DMS153 treated with DMSO at 0.1 percent for 48 hours (cell line): ENCODE data around the gene TRIM67.

ENCODE experiments used
- DNase-seq: peaks from one replicate; lab custom pipeline; 2025; ENCODE audit not compliant: unreplicated experiment; lab: John Stamatoyannopoulos, UW

TRIM67 gene

GRCh38 chr1:231182317-231182716, 20.5 kb downstream of the TRIM67 start:
- DNase-seq: no peak

DNA sequence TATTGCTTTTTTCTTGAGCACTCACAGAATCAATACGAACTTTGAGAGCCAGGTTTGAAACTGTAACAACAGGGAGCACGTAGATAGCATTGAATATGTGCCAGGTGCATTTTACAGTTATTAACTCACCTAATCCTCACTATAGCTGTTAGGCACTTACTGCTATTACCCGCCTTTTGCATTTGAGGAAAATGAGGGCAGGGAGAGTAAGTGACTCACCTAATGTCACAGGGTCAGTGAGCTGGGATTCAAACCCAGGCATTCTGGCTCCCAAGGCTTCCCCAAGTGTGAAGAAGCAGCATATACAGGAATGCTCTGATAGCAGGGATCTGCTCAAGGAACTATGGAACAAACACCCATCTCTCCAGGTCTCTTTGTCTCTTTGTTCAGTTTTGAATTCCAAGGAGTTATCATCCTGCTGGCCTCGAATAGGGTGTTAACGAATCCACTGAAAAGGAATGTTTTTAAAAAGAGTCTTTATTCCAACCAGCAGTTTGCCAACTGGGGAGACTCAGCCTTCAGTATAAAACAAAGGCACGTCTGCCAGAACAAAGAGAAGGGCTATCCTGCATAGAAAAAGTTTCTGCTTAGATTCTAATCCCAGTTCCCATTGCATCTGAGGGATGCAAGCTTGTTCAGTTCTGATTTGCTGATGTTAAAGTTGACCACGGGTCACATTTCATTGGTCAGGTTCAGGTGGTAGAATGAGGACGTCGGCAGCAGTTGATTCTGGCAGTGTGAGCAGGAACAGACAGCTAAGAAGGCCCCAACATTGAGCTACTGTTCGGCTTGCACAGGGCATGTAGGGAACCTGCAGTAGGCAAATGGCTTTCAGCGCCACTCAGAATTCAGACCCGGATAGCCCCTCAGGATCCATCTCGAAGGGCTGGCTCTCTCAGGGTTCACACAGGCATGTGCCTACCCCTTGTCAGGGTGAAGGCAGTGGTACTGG, 22.1 kb downstream of the TRIM67 start:
- DNase-seq: no peak

GRCh38 chr1:231184891-231185290, 23.0 kb downstream of the TRIM67 start:
- DNase-seq: no peak

DNA sequence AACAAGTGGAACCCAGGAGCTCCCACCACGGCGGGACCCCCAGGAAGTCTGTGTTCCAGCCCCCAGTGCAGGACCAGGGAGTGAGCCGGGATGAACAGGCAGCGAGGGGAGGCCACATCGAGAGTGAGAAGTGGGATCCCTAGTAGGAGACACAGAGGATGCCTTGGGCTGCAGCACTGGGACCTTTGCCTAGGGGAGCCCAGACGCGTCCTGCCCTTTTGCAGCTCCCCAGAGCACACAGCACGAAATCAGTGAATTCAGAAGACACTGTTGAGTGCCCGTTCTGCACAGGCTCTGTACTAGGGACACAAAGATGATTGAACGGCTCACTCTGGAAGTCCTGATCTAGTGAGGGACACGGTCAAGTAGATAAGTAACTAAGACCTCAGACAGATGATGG, 23.5 kb downstream of the TRIM67 start:
- no peak for DNase-seq

DNA sequence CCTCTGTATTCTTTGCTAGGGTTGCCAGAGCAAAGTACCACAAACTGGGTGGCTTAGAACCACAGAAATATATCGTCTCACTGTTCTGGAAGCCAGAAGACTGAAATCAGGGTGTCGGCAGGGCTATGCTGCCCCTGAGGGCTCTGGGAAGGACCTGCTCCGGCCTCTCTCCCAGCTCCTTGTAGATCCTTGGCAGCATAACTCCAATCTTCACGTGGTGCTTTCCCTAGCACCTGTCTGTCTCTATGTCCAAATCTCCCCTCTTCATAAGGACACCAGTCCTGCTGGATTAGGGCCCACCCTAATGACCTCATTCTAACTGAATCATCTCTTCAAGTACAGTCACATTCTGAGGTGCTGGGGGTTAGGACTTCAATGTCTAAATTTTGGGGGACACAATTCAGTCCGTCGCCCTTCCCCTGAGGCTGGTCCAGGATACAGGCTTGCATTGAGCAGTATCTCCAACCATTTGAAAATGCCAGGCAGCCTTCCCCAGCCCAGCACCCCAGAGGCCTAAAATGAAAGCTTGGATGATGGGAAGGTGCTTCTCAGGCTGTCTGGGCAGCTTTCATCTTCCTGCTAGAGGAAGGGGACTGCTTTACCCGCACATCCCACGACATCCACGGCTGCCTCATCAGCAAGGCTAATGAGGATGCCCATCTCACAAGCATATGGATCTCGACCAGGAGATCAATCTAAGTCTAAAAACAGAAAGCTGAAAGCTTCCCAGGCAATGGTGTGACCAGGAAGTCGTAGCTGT, 24.7 kb downstream of the TRIM67 start:
- no peak for DNase-seq

DNA sequence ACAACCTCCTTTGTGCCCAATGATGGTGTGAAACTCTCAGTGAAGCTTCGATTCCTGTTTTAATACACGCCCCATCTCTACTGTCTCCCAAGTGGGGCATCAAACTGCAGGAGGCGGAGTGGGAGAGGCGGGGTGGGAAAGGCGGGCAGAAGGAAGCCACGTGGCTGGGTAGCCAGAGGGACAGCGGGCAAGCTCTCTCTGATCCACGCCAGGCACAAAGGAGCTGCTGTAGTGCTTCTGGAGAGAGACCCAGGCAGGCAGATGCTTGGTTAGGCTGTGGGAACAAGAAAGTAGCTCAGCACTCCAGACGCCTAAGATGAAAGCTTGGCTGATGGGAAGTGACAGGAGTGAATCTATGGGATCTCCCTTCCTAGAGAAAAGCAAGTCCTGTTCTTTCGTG, 25.7 kb downstream of the TRIM67 start:
- no peak for DNase-seq

GRCh38 chr1:231188072-231188471, 26.2 kb downstream of the TRIM67 start:
- no peak for DNase-seq

DNA sequence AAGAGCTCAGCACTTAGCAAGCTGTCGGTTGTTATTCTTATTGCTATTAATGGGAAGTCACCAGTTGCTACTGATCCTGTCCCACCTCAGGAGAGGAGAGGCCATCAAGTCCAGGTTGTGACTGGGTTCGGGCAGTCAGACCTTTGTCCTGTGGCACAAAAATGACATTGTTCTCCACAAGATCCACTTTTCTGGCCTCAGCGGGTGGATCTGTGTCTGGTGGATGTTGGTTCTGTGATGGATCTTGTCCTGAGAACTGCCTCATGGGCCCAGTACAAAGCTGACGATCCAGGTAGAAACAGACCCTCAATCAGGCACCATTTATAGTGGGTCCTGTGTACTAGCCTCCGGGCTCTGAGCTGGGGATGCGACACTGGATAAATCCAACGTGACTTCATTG, 26.9 kb downstream of the TRIM67 start:
- no peak for DNase-seq

GRCh38 chr1:231189683-231190270, 27.9 kb downstream of the TRIM67 start:
- DNase-seq: no peak

DNA sequence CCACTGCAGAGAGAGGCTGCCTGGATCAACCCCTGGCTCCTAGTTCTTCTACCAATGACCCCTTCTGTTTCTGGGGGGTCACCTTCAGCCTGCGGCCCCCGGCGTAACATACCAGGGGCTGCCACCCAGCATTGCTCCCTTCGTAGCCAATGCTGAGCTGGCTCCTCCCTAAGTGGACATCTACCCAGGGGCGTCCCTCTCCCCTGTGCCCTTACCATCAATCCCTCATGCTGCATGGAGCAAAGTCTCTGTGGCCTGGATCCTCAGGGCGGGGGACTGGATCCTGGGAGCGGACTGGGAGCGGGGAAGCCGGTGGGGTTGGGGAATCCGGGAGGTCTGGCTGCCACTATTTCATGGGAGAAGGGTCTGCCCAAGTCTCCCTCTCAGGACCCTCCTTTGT, 28.6 kb downstream of the TRIM67 start:
- no peak for DNase-seq

GRCh38 chr1:231192620-231193163, 30.8 kb downstream of the TRIM67 start:
- DNase-seq: peak; percentile 24

DNA sequence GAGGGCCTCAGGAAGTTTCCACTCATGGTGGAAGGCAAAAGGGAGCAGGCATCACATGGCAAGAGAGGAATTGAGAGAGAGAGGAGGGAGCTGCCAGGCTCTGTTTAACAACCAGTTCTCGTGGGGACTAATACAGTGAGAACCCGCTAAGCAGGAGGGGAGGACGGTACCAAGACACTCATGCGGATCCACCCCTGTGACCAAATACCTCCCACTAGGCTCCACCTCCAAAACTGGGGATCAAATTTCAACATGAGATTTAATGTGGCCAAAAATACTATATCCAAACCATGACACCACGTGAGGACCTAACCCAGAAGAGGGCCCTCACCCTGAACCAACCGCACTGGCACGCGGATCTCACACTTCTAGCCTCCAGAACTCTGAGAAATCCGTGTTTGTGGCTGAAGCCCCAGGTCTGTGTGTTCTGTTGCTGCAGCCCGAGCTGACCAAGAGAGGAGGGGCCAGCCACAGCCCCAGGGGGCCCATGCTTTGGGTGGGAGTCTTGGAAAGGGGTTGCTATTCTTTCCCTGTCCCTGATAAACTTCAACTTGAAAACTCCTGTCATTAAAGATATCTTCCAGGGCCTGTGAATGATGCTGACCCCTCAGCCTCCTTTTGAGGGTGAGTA, 32.0 kb downstream of the TRIM67 start:
- no peak for DNase-seq

DNA sequence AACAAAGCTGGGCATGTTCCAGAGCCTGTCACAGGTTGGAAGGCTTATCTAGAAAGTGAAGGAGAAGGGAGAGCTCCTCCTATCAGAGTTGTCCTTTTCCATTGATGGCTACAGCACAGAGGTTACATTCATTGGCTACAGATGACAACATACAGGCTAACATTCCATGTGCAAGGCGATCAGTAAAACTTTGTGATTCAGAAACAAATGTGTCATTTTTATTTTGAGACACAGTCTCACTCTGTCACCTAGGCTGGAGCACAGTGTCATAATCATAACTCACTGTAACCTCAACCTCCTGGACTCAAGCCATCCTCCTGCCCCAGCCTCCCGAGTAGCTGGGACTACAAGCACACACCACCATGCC, 32.6 kb downstream of the TRIM67 start:
- DNase-seq: no peak

- DNase-seq: no peak
These were observed 33.1 kb downstream of the TRIM67 start for GRCh38 chr1:231194843-231195516.

- DNase-seq: no peak
These were observed 34.4 kb downstream of the TRIM67 start for GRCh38 chr1:231196307-231196706.

GRCh38 chr1:231196728-231197127, 34.9 kb downstream of the TRIM67 start:
- DNase-seq: no peak

GRCh38 chr1:231199868-231200267, 38.0 kb downstream of the TRIM67 start:
- DNase-seq: no peak

DNA sequence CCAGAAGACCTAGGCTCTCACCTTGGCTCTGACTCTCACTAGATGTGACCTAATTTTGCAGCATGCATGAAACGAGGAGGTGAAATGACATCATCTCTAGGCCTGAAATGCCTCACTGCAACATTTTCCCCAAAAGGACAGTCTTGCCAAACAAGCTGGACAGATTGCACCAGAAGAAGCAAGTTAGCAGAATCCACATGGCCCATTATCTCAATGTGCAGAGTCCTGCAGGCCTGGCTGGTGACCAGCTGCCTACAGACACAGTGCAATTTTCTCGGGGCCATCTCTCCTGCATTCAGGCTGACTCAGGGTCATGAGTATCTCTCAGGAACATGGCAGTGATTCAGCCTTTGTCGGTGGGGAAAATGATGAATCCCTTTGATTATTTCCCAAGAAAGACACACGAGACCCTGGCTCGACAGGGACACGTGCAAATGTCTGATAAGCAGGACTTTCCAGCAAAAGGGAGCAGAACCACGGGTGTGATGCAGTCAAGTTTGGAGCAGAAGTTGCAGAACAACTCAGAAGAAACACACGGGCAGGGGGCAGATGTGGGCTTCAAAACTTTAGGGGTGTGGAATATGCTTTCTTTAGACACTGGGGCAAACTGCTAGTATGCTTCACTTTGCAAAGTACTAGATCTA, 38.7 kb downstream of the TRIM67 start:
- no peak for DNase-seq

DNA sequence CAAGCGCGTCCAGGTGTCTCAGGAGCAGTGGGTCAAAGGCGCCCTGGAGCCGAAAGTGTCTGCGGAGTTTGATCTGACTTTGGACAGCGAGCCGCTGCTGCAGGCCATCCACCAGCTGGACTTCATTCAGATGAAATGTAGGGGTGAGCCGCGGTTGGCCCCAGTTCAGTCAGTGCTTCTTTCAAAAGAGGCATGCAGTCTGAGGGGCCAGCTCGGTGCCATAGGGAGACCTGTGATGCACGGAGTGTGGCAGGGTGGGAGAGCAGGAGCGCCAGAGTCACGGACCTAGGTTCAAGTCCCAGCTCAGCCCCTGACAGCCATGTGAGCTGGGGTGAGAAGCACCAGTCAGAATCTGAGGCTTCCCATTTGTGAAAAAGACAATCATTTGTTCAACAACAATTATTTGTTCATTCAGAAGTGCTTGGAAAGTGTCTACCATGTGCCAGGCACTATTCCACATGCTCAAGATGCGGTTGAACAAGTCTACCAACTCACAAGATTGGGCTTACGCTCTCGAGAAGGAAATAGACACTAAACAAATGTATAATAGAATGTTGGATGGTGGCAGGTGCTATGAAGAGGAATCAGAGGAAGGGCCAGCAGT, 39.6 kb downstream of the TRIM67 start:
- no peak for DNase-seq
